GM12878 (cell line): ENCODE data around the gene CLDN14.

Experiments
- CHD2 ChIP-seq: IDR thresholded peaks from 2 replicates; pipeline ENCODE4 v1.6.1; 2011; ENCODE audit warnings: low read depth, low read length, improper control_type of control experiment, borderline replicate concordance
- CREM ChIP-seq: IDR thresholded peaks from 2 replicates; pipeline ENCODE4 v1.6.1; 2014; ENCODE audit warnings: antibody characterized with exemption, low read depth
- CTCF ChIP-seq, 3 experiments: IDR thresholded peaks in 2 of 3; conservative IDR thresholded peaks in 1 of 3; 2 replicates each; pipeline ENCODE4 v1.5.1; 2011; ENCODE audit warnings: low read depth in 3 of 3, low read length in 3 of 3, mild to moderate bottlenecking in 3 of 3, control low read depth in 2 of 3, moderate library complexity in 2 of 3, inconsistent platforms in 1 of 3, mixed read lengths in 1 of 3; ENCODE audit not compliant: control insufficient read depth in 2 of 3, insufficient read depth in 1 of 3; ENCODE audit errors: extremely low read depth in 1 of 3
- ETV6 ChIP-seq, 2 experiments: fragments of 450-650 bp in 1 of 2; IDR thresholded peaks in 1 of 2; conservative IDR thresholded peaks in 1 of 2; 2 replicates each; pipeline ENCODE4 v1.6.1; 2014; ENCODE audit warnings: antibody characterized with exemption in 1 of 2, borderline replicate concordance in 1 of 2, low read depth in 1 of 2, mild to moderate bottlenecking in 1 of 2, moderate library complexity in 1 of 2
- FOXM1 ChIP-seq: IDR thresholded peaks from 2 replicates; pipeline ENCODE4 v1.6.1; 2012; ENCODE audit warnings: low read depth, mild to moderate bottlenecking, inconsistent platforms, low read length, moderate library complexity
- MAX ChIP-seq: IDR thresholded peaks from 2 replicates; pipeline ENCODE4 v1.6.1; 2012; ENCODE audit warnings: low read depth, low read length, improper control_type of control experiment
- POLR2A ChIP-seq: IDR thresholded peaks from 2 replicates; pipeline ENCODE4 v1.6.1; 2011; ENCODE audit warnings: low read depth, mild to moderate bottlenecking, low read length
- TARDBP ChIP-seq: IDR thresholded peaks from 2 replicates; pipeline ENCODE4 v1.6.1; 2016; ENCODE audit warnings: borderline replicate concordance
- YY1 ChIP-seq: IDR thresholded peaks from 2 replicates; pipeline ENCODE4 v1.6.1; 2011; ENCODE audit warnings: low read depth, mild to moderate bottlenecking, low read length
- TF ChIP-seq, protein P1 (sequence below): IDR thresholded peaks from 2 replicates; pipeline ENCODE4 v1.6.1; 2012; ENCODE audit warnings: low read length, inconsistent platforms

DNA sequence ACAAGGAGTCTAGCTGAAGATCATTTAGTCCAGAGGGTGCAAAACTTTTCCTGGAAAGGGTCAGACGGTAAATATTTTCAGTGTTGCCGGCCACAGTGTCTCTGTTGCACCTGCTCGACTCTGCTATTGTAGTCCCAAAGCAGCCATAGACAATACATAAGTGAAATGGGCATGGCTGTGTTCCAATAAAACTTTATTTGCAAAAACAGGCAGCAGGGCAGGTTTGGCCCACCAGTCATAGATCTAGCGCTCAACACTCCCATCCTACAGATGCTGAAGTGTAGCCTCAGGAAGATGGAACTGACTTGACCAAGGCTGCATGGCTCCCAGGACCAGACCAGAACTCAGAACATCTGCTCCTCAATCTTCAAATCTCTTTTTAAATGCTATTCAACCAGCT lies 46.2 kb upstream of the CLDN14 start:
- no peak for TF ChIP-seq CTCF (IDR thresholded peaks at IDR 0.05 in 2 of 3, conservative IDR thresholded peaks at IDR 0.05 in 1 of 3; ENCODE audit: control insufficient read depth in 2 of 3, extremely low read depth in 1 of 3, insufficient read depth in 1 of 3, low read depth in 3 of 3, low read length in 3 of 3)
- TF ChIP-seq TARDBP = no peak
- TF ChIP-seq MAX = no peak
- TF ChIP-seq ETV6 (conservative IDR thresholded peaks at IDR 0.05 in 1 of 2, IDR thresholded peaks at IDR 0.05 in 1 of 2; ENCODE audit: borderline replicate concordance in 1 of 2, low read depth in 1 of 2) = no peak
- no peak for TF ChIP-seq CREM
- no peak for TF ChIP-seq CHD2
- TF ChIP-seq FOXM1 = no peak
- TF ChIP-seq, protein P1, sequence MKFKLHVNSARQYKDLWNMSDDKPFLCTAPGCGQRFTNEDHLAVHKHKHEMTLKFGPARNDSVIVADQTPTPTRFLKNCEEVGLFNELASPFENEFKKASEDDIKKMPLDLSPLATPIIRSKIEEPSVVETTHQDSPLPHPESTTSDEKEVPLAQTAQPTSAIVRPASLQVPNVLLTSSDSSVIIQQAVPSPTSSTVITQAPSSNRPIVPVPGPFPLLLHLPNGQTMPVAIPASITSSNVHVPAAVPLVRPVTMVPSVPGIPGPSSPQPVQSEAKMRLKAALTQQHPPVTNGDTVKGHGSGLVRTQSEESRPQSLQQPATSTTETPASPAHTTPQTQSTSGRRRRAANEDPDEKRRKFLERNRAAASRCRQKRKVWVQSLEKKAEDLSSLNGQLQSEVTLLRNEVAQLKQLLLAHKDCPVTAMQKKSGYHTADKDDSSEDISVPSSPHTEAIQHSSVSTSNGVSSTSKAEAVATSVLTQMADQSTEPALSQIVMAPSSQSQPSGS = no peak
- TF ChIP-seq POLR2A = no peak
- TF ChIP-seq YY1 = no peak
